RWPE1 (cell line): ENCODE results near the gene PLXNB1.

Experiments
- CTCF ChIA-PET: fragments of 350-600 bp; sonication (Branson Sonifier 250); formaldehyde crosslinking; extraction: SDS; loops from one replicate; lab custom pipeline; 2021; lab: Yijun Ruan, JAX
- POLR2A ChIA-PET: fragments of 400-600 bp; formaldehyde crosslinking; extraction: SDS; loops from one replicate; lab custom pipeline; 2020; ENCODE audit warnings: antibody characterized with exemption; ENCODE audit not compliant: low non-redundant PET; lab: Yijun Ruan, JAX
- DNase-seq: peaks from one replicate; pipeline ENCODE4 v3.0.0; 2012; ENCODE audit warnings: low spot score
- H3K27ac ChIP-seq: fragments of 450-650 bp; 2 replicates; pipeline ENCODE4 v1.5.1; 2017
- TF ChIP-seq, protein P1 (sequence below): fragments of 450-650 bp; conservative IDR thresholded peaks from 2 replicates; pipeline ENCODE4 v1.5.1; 2017; ENCODE audit warnings: low read depth, mild to moderate bottlenecking

Gene PLXNB1, protein sequence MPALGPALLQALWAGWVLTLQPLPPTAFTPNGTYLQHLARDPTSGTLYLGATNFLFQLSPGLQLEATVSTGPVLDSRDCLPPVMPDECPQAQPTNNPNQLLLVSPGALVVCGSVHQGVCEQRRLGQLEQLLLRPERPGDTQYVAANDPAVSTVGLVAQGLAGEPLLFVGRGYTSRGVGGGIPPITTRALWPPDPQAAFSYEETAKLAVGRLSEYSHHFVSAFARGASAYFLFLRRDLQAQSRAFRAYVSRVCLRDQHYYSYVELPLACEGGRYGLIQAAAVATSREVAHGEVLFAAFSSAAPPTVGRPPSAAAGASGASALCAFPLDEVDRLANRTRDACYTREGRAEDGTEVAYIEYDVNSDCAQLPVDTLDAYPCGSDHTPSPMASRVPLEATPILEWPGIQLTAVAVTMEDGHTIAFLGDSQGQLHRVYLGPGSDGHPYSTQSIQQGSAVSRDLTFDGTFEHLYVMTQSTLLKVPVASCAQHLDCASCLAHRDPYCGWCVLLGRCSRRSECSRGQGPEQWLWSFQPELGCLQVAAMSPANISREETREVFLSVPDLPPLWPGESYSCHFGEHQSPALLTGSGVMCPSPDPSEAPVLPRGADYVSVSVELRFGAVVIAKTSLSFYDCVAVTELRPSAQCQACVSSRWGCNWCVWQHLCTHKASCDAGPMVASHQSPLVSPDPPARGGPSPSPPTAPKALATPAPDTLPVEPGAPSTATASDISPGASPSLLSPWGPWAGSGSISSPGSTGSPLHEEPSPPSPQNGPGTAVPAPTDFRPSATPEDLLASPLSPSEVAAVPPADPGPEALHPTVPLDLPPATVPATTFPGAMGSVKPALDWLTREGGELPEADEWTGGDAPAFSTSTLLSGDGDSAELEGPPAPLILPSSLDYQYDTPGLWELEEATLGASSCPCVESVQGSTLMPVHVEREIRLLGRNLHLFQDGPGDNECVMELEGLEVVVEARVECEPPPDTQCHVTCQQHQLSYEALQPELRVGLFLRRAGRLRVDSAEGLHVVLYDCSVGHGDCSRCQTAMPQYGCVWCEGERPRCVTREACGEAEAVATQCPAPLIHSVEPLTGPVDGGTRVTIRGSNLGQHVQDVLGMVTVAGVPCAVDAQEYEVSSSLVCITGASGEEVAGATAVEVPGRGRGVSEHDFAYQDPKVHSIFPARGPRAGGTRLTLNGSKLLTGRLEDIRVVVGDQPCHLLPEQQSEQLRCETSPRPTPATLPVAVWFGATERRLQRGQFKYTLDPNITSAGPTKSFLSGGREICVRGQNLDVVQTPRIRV (N-terminal part only)

DNA sequence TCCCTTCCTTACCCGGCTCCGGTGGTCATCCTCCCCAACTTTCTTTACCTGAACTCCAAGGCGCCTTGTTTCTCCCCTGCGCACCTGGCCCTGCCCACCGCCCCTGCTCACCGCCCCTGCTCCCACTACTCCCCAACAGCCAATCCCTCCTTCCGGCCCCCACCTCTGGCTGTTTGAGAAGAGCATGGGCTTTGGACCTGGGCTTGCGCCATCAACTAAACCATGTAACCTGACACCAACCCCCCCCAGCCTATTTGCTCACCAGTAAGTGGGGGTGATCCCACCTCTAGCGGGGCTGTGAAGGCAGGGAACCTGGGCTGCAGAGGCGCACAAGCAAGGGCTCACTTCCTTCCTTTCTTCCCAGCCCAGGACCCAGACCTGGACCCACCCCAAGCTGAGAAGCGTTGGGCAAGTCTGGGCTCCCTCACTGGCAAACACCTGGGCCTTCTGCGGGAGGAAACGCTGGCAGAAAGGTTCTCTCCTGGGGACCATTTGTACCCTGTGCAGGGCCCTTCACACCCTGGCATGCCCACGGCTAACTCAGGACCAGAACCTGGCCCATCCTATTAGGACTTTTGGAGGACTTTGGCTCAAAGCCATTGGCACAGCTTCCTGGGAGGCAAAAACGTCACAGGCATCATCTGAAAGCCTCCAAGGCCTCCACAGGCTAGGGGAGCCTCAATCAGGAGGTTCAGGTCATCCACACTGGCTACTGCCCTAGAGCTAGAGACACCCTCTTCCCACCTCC lies at the start of gene PLXNB1:
Gene PLXNB1, minus strand, starts transcription at position 127 of the 748 bp plus-strand sequence. CDS start 5,475 bp downstream, outside the sequence.
- DNase-seq, result peak; percentile 83
- CTCF ChIA-PET, result no interaction called here
- H3K27ac ChIP-seq, result peak within 1 kb of the TSS; percentile 99

DNA sequence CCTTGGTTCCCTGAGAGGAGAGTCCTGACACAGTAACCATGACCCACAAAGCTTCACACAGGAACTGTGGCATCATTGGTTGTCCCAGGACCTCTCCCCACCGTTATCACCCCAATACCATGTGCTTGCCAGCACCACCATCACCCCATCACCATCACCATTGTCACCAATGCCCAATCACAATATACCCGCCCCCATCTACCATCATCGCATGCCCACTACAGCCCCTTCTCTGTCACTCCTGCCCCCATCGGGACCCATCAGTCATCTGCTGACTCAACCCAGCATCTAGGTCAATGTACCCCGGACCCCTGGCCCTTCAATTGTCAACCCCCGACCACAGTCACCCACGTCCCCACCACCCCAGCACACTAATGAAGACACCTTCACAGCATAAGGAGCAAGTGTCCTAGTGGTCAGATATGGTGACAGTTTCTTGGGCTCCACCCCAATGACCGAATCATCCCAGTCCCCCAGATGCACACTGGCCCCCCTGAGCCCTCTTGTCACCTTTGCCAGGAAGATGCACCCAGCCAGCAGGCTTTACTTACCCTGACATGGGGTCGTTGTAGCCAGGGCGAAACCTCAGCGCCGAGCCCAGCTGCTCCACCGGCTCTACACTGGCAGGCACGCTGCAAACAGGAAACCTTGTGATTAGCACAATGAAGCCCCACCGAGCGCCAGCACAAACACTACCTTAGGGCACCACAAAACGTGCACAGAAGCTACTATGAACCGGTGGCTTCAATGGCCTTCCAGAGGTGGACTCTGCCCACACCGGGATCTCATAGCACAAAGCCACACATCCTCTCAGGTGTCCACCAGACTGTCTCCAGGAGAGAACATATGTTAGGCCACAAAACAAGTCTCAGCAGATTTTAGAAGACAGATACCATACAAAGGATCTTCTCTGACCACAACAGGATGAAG lies 49.0 kb upstream of the PLXNB1 start:
- H3K27ac ChIP-seq, result peak overlapping the region; percentile 50
- ChIA-PET CTCF (no interaction called here), POLR2A (no interaction called here)
- TF ChIP-seq, protein P1, sequence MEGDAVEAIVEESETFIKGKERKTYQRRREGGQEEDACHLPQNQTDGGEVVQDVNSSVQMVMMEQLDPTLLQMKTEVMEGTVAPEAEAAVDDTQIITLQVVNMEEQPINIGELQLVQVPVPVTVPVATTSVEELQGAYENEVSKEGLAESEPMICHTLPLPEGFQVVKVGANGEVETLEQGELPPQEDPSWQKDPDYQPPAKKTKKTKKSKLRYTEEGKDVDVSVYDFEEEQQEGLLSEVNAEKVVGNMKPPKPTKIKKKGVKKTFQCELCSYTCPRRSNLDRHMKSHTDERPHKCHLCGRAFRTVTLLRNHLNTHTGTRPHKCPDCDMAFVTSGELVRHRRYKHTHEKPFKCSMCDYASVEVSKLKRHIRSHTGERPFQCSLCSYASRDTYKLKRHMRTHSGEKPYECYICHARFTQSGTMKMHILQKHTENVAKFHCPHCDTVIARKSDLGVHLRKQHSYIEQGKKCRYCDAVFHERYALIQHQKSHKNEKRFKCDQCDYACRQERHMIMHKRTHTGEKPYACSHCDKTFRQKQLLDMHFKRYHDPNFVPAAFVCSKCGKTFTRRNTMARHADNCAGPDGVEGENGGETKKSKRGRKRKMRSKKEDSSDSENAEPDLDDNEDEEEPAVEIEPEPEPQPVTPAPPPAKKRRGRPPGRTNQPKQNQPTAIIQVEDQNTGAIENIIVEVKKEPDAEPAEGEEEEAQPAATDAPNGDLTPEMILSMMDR, result no peak
- DNase-seq, result no peak

More for the DNA sequence above, at the start of gene PLXNB1:
- TF ChIP-seq, protein P1, result no peak
- POLR2A ChIA-PET, result interaction anchor here (0.6 kb wide), 1 partner anchor 16 kb away, joined by 3 read pairs; no protein-coding TSS in a partner anchor

DNA sequence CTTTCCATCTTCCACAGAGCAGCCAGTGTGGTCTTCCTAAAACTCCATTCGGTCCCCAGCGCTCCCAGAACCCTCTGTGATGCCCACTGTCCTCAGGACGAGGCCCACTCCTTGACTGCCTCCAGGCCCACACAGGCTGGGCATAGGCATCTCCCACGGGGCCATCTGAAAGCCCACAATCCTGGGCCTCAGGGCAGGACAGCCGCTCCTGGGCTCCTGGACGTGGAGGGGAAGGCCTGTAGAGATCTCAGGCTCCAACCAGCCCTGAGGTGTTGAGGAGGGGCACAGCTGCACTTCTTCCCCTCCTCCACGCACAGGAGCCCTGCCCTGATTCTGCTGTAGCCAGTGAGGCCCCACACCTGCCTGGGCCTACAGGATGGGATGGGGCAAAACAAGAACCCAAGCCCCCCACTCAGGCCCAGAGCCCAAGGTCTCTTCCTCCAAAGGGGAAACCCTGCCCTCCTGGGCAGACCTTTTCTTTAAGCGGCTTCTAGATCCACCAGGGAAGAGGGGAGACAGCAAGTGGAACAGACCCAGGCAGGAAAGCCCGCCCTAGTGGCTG lies 48.2 kb upstream of the PLXNB1 start:
- no peak for DNase-seq
- peak overlapping the region; percentile 50 for H3K27ac ChIP-seq
- ChIA-PET POLR2A (no interaction called here), CTCF (no interaction called here)
- TF ChIP-seq, protein P1, result no peak

DNA sequence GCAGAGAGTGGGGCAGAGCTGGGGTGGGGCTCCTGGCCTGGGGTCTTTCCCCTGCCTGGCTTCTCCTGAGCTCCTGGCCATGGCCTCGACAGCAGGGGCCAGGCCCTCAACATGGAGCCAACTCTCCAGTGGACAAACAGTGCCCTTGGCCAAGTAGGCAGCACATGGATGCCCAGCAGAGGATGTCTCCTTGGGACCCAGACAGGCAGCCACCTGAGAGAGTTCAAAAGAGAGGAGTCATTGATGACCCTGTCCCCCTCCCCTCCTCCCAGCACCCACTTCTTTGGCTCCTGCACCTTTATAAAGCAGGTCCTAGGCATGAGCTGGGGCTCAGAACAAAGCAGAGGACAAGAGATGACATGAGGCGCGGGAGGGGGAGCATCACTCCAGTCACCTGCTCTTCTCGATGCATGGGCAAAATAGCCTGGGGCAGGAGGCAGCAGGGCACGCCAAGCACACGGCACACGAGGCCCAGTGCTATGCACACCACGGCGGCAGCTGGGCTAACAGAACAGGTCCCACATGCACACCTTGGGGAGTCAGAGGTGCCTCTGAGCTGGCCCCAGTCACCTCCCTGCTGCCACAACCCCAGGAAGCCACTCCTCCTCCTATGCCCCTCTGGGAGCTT lies 46.7 kb upstream of the PLXNB1 start:
- H3K27ac ChIP-seq, result peak overlapping the region; percentile 100
- no peak for DNase-seq

More for the DNA sequence above, 46.7 kb upstream of the PLXNB1 start:
- ChIA-PET POLR2A (no interaction called here), CTCF (no interaction called here)
- TF ChIP-seq, protein P1, result no peak
